DND-41 (cell line): ENCODE data around the gene COMMD4.
"Not testable (repeated sequence)": the region's sequence is repeated elsewhere in the genome, so short reads cannot be mapped to it uniquely, and the experiment has no call there.

Experiments
- CTCF ChIP-seq: IDR thresholded peaks from 2 replicates; pipeline ENCODE4 v1.5.1; 2012; ENCODE audit warnings: borderline replicate concordance, low read length, moderate library complexity, mild to moderate bottlenecking; ENCODE audit not compliant: poor library complexity, severe bottlenecking; ENCODE audit errors: extremely low read depth
- EZH2 ChIP-seq: IDR thresholded peaks from 3 replicates; pipeline ENCODE4 v1.6.1; 2012; ENCODE audit warnings: borderline replicate concordance, low read depth, mild to moderate bottlenecking, moderate library complexity, low read length, inconsistent platforms; ENCODE audit not compliant: severe bottlenecking

- TF ChIP-seq CTCF, EZH2: not testable (repeated sequence)
Measured at GRCh38 chr15:75300026-75300425, 35.8 kb upstream of the COMMD4 start.
